ENCODE data around the gene KIAA1958.
A peak's percentile ranks its signal among the peaks of the same experiment; 100 is the strongest.

Gene KIAA1958, protein sequence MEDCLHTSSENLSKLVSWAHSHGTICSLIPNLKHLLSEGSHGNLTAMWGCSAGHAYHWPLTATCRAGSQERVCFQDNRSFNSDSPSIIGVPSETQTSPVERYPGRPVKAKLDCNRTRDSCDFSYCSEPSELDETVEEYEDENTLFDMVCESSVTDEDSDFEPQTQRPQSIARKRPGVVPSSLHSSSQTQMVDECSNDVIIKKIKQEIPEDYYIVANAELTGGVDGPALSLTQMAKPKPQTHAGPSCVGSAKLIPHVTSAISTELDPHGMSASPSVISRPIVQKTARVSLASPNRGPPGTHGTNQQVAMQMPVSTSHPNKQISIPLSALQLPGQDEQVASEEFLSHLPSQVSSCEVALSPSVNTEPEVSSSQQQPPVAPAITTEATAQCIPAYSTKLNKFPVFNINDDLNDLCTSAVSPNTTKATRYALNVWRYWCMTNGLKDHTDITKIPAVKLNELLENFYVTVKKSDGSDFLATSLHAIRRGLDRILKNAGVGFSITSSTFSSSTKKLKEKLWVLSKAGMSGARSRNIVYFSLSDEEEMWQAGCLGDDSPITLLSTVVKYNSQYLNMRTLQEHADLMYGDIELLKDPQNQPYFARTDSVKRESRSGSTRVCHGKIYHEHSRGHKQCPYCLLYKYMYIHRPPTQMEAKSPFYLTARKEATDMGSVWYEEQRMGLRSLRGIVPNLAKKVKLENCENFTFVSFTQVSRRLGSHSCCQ

DNA sequence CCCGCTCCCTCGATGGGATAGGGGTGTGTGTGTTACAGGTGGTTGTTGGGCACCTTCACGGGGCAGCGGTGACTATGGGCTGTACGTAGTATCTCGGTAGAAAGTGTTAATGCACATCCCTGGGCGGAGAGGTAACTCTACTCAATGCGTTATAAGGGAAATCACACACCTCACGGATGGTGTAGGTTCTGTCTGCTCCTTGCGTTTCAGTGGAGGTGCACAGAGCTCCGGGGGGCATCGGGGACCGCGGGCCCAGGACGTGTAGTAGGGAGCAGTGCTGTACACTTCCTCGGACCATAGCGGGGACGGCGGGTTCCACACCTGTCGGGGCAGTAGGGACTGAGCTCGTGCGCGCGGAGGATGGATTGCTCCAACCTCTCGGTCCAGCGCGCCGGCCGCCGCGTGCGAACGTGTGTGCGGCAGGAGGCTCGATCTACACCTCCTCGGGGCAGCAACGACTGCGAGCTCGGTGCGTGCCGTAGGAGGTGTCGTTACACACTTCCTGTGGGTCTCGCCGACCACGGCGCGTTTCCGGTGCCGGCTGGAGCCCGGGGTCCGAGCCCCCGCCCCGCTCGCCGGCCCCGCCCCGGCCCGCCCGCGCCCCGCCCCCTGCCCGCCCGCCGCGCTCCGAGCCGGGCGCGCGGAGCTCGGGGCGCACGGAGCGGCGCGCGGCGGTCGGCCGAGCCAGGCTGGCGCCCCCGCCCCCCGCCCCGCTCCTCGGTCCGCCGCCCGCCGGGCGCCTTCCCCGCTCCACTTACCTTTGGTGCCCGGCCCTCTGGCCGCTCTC is at the start of gene KIAA1958:
Gene KIAA1958, plus strand, starts transcription at position 607 of the 787 bp plus-strand sequence. CDS start 87,254 bp downstream, outside the sequence.
- peak; percentile 63 to 85 (median 81) for DNase-seq (ENCODE audit: low read depth in 2 of 3, low spot score in 1 of 3)

DNA sequence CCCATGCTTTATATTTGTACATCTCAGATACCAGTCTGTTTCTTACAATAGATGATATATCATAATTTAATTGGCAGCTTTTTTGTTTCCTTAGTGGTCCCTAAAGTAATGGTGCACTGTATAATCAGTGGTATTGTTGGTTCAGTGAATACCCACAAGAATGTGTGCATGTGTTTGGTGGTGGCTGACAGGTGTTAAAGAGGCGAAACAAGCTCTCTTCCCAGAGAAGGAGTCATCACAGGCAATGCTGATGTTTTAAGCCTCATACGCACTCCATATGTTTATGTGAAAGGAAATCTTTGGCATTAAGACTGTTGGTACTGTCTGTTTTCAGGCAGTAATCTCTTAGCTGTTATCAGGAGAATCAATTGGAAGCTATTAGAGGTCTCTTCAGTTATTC is 49.2 kb upstream of the KIAA1958 start:
- DNase-seq (ENCODE audit: low read depth in 2 of 3, low spot score in 1 of 3), result no peak

DNA sequence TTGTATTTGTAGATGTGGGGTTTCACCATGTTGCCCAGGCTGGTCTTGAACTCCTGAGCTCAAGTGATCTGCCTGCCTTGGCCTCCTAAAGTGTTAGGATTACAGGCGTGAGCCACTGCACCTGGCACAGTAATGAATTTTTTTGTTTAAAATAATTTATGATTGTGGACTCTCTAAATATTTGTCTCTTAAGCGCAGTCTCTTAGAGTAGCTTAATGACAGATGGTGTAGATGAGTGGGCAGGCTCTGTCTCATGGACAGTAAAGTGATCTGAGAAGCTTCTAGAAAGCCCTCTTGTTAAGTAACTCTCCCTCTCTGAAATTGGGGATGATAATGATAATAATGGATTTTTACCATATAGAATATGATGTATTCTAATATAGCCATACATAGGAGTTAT is 47.5 kb upstream of the KIAA1958 start:
- DNase-seq (ENCODE audit: low read depth in 2 of 3, low spot score in 1 of 3), result no peak

DNA sequence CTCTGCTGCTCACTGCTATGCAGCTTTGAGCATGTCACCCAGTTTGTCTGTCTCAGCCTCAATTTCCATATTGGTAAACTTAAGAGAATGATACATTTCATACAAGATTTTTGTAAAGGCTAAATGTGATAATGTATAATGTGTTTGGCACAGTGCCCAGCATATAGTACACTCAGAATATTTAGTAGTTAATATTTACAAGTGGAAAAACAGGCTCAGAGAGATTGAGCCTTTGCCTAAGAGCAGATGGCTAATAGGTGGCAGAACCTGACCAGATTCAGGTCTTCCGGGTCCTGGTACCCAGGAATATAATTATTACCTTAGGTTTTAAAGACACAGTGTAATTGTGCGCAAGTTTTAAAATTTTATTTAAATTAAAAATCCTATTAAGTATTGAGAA is 46.8 kb upstream of the KIAA1958 start:
- DNase-seq (ENCODE audit: low read depth in 2 of 3, low spot score in 1 of 3), result no peak

DNA sequence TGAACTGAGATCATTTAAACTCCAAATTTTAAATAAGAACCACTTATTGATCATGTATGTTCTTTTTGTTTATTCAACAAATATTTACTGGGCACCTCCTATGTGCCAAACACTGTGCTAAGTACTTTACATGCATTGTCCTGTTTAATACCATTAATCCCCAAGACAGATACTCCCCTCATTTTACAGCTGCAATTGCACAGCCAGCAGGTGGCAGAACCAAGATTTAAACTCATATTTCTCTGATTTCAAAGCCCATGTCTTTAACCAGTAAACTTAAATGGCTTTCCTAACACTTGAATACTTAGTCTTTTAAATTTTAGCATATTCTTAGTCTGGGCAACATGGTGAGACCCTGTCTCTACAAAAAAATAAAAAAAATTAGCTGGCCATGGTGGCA is 43.4 kb upstream of the KIAA1958 start:
- no peak for DNase-seq (ENCODE audit: low read depth in 2 of 3, low spot score in 1 of 3)

DNA sequence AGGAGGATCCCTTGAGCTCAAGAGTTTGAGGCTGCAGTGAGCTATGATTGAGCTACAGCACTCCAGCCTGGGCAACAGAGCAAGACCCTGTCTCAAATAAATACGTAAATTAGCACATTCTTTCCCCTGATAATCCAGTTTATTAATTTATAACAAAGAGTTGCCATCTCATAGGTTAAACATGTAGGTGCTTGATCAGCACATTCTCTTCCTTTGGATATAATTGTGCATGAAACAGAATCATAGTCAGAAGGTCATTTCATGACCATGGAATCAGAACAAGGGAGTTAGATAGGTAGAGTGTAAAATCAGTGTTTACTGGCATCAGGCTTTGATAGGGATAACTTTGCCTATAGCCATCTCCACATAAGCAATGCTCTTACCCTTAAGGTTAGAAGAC is 43.0 kb upstream of the KIAA1958 start:
- DNase-seq (ENCODE audit: low read depth in 2 of 3, low spot score in 1 of 3), result no peak

DNA sequence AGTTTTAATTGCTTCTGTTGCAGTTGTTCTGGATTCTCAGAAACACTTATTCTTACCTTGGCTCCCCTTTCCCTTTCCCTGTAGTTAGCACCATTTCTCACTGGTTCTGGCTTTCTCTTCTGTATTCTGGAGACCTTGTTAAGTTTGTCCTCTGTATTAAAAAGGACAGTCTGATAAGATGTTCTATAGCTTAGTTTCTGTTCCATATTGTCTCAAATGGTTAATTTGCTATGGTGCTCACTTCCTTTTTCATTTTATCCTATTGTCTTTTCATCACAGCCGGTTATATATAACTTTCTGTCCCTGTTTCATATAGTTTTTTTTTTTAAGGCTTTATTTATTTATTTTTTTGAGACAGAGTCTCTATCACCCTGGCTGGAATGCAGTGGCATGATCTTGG is 41.4 kb upstream of the KIAA1958 start:
- no peak for DNase-seq (ENCODE audit: low read depth in 2 of 3, low spot score in 1 of 3)

DNA sequence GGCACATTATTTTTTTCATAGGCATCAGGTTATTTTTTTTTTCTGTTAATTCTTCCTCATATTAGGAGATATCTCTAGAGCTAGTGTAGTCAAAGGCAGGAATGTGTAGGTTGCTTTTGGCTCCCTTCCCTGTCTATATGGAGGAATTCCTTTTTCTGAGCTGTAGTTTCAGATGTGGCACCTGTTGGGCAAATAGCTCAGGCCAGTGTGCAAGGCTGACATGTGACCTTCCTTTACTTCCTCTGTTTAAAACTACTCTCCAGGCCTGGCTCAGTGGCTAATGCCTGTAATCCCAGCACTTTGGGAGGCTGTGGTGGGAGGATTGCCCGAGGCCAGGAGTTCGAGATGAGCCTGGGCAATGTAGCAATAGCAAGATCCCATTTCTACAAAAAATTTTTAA is 40.5 kb upstream of the KIAA1958 start:
- no peak for DNase-seq (ENCODE audit: low read depth in 2 of 3, low spot score in 1 of 3)

DNA sequence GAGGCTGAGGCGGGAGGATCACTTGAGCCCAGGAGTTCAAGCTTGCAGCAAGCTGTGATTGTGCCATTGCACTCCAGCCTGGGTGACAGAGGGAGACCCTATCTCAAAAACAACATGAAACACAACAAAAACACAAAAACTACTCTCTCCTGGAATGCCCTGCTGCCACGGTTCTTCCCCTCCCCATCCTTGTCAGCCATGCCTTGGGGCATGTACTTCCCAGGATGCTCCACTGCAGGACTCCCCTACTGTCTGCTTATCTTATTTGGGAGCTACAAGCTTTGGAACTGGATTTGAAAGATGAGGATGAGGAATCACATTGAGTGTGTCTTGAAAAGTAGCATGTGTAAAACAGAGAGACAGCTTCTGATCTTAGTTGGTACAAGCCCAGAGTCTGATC is 40.1 kb upstream of the KIAA1958 start:
- DNase-seq (ENCODE audit: low read depth in 2 of 3, low spot score in 1 of 3), result no peak

DNA sequence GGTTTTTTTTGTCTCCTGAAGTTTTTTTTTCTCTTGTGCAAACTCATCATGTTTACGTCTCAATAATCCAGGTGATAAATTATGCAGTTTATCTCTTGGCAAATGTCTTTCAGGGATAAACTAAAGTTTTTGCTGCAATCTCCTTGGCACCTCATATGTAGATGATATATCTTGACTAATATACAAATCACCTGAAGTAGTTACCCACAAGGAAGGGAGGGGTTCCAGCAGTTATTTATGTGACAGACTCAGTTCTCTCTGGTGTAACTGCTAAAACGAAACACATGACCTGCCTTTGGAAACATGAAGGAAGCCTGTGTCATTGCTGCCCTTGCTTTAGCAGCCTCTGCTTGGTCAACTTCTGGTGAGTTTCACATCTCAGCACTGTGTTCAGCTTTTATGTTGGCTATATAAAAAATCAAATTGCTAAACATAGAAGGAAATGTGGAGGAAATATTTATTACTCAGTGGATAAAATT is 39.3 kb upstream of the KIAA1958 start:
- DNase-seq (ENCODE audit: low read depth in 2 of 3, low spot score in 1 of 3), result no peak

DNA sequence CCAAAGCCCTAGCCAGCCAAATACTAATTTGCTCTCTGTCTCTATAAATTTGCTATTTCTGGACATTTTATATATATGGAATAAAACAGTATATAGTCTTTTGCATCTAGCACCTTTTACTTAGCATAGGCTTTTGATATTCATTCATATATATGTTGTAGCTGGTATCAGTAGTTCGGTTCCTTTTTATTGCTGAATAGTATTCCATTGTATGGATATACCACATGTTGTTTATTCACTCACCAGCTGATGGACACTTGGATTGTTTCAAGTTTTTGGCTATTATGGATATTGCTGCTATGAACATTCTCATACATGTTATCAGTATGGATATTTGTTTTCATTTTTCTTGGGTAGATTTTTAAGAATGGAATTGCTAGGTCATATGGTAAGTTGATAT is 23.8 kb upstream of the KIAA1958 start:
- no peak for DNase-seq (ENCODE audit: low read depth in 2 of 3, low spot score in 1 of 3)

DNA sequence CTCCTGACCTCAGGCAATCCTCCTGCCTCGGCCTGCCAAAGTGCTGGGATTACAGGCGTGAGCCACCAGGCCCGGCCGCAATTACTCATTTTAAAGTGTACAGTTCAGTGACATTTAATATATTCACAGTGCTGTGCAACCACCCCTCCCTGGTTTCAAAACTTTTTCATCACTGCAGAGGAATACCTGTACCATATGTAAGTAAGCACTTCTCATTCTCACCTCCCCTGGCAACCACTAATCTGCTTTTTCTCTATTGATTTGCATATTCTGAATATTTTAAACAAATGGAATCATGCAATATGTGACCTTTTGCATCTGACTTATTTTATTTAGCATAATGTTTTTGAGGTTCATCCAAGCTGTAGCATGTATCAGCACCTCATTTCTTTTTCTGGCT is 21.3 kb upstream of the KIAA1958 start:
- DNase-seq (ENCODE audit: low read depth in 2 of 3, low spot score in 1 of 3), result no peak

DNA sequence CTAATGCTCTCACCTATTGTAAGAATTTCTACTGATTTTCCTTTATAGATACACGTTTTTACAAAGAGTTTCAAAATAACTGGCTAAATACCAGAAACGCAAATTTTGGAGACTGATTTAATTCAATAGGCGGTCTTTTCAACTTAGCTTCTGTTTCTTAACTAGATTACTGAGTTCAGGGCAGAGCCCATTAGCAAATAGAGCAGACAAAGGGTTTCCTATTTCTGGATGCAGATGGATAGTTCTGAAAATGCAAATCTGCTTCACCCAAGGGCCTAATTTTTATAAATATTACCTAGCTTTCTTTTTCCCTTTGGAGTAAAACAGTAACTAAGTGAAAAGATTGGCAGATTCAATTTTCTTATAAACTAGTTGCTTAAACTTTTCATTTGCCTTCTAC is 13.6 kb upstream of the KIAA1958 start:
- no peak for DNase-seq (ENCODE audit: low read depth in 2 of 3, low spot score in 1 of 3)

DNA sequence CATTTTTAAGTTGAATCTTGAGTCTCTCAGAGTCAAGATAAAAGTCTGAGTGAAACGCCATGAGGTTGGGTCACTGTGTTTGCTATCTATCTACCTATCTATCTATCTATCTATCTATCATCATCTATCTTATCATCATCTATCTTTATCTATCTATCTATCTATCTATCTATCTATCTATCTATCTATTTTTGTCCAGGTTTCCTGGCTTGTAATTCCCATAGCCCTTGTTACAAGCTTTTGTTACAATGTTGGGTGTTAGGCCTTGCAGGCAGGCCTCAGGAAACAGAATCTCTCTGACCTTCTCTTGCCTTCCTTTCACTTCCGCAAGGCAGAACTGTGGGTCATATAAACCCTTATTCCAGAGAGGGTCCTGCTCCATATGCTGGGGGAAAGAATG is 12.6 kb upstream of the KIAA1958 start:
- DNase-seq (ENCODE audit: low read depth in 2 of 3, low spot score in 1 of 3), result no peak

DNA sequence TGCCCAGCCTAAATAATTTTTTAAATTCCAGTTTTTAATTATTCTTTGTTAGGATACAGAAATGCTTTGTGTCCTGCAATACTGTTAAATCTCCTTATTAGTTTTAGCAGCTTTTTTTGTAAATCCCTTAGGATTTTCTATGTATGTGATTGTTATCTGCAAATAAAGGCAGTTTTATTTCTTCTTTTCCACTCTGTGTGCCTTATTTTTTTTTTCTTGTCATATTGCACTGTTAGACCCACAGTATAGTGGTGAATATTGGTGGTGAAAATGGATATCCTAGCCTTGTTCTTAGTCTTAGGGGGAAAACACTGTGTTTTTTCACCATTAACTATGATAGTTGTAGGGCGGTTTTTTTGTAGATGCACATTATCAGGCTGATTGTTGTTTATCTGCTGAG is 11.3 kb upstream of the KIAA1958 start:
- no peak for DNase-seq (ENCODE audit: low read depth in 2 of 3, low spot score in 1 of 3)

DNA sequence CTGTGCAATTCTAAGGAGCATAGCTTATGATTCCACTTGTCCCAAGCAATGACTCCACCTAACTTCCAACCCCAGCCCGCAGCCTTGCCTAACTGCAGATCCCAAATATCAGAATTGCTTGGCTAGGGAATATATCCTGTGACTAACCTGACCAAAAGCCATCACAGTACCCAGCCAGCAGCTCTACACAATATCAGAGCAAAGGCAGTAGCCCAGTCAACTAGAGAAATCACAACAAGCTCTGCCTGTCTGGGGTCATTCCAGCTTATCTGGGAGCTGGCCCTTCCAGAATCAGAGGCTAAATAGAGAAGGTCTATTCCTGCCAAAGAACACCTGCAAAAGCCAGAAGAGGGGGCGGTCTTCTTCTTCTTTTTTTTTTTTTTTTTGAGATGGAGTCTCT is 9.3 kb upstream of the KIAA1958 start:
- no peak for DNase-seq (ENCODE audit: low read depth in 2 of 3, low spot score in 1 of 3)

DNA sequence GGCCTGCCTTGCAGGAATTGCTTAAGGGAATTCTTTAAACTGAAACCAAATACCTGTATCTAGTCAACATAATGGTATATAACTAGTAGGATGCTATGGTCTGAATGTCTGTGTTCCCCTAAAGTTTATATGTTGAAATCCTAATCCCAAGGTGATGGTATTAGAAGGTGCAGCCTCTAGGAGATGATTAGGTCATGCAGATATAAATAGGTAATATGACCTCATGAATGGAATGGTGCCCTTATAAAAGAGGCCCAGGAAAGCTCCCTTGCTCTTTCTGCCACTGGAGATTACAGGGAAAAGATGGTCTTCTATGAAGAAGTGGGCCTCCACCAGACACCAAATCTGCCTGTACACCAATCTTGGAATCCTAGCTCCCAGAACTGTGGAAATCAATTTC is 7.4 kb upstream of the KIAA1958 start:
- no peak for DNase-seq (ENCODE audit: low read depth in 2 of 3, low spot score in 1 of 3)

DNA sequence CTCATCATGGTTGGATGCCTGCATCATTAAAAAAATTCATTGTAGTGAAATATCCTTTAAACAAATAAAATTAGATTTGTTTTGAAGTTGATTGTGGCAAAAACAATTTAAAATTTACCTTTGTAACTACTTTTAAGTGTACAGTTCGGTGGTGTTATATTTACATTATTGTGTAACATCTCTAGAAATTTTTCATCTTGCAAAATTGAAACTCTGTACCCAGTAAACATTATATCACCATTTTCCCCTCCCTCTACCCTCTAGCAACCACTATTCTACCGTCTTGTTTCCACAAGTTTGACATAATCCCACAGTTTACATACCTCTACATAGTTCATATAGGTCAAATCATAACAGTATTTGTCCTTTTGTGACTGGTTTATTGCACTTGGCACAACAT is 2.0 kb upstream of the KIAA1958 start:
- DNase-seq (ENCODE audit: low read depth in 2 of 3, low spot score in 1 of 3), result no peak

DNA sequence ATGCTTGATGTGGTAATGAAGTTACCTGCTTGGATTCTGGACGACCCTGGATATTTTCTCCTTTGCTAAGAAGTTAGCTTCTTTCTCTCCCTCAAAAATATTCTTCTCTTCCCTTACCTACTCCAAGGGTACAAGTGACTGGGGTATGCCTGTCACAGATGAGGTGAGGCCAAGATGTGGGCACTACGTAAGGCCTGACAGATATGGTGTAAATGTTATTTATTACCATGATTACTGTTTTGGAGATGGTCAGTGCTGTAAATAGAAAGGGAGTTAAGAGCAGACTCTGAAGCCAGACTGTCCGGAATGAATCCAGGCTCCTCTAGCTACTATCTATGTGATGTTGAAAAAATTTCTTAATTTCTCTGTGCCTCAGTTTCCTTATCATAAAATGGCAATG is 1.1 kb upstream of the KIAA1958 start:
- DNase-seq (ENCODE audit: low read depth in 2 of 3, low spot score in 1 of 3), result no peak

DNA sequence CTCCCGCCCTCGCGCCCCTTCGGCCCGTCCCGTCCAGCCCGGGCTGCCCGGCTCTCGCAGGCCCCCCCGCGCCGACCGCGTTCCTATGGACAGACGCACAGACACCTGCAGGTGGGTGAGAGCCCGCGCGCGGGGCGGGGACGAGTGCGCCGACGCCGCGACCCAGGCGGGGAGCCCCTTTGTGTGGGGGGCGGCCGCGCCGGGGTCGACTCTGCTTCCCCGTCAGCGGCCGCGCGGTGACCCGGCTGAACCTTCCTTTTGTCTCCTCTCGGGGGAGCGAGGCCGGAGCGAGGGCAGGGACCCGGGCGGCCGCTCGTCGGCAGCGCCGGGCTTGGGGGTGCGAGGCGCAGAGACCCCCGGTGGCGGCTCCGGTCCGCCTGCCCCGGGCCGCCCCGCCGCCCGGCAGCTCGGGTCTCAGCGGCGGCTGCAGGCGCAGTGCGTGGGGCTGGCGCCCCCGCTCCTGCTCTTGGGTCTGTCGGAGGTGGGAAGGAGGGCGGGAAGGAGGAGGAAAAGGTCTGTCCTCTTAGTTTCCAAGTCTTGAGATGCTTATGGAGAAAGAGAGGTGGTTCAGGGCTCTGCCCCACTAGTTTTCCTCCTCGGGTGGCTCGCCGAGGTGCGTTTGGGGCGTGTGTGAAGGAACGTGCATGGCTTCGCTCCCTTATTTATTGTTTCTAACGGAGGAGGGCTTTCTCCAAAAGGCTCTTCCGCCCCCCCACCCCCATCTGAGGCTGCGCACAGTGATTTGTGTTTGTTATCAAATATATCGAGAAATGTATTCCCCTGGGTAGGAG is 576 bp downstream of the KIAA1958 start:
- peak; percentile 15 to 37 (median 23) for DNase-seq (ENCODE audit: low read depth in 2 of 3, low spot score in 1 of 3)

DNA sequence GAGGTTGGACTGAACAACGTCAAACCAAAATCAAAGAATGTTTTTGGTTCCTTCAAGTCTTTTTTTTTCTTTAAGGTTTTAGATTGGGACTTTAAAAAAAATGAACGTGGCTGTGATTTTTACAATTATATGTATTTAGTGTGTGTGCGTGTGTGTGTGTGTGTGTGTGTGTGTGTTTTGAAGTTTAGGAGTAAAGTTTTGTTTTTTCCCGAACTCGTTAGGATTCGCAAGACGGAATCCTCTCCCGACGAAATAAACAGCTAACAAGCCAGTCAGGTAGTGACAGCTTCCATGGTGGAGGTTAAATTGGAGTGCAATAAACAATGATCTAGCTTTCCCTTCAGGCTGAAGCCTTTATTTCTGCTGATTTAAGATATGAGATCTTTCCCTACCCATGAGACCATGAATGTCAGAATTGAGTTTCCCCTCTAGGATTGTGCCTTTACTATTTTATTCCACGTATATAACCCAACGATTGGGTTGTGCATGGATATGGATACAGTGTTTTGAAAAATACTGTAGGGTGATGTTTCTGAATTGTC is 1.2 kb downstream of the KIAA1958 start:
- no peak for DNase-seq (ENCODE audit: low read depth in 2 of 3, low spot score in 1 of 3)

All from stimulated activated CD4-positive, alpha-beta T cell treated with anti-CD3 and anti-CD28 coated beads, Interleukin-12 subunit alpha, Interleukin-12 subunit beta, amount 100 ng/mL, for 48 hours (primary cell).